Kidney (tissue), 14 donors: ENCODE data around the gene CGRRF1. TPM values are rescaled to one million over a fixed set of nuclear protein-coding genes. Genes with fewer than 3 reads are reported as not detected.

Source experiments
- DNase-seq, 5 donors: peaks; one replicate each; pipeline ENCODE4 v3.0.0-alpha.2; 2013 to 2020
- FAIRE-seq: peaks from 2 replicates; lab custom pipeline; 2012; peaks lifted over from hg19 to GRCh38; lab: Jason Lieb, UNC
- H3K27ac ChIP-seq, 2 donors: one replicate each; pipeline ENCODE4 v1.7.0; 2013; ENCODE audit warnings: low read depth in 2 of 2, low read length in 2 of 2, inconsistent platforms in 1 of 2
- H3K27me3 ChIP-seq: one replicate; pipeline ENCODE4 v1.7.1; 2013; ENCODE audit warnings: low read length, inconsistent platforms; ENCODE audit not compliant: control insufficient read depth, insufficient read depth
- H3K36me3 ChIP-seq, 3 donors: one replicate each; pipeline versions ENCODE4 v1.7.0 to v1.7.1; 2013; ENCODE audit warnings: low read length in 3 of 3, control low read depth in 1 of 3, inconsistent platforms in 1 of 3; ENCODE audit not compliant: insufficient read depth in 3 of 3, control insufficient read depth in 2 of 3
- H3K4me1 ChIP-seq, 3 donors: one replicate each; pipeline versions ENCODE4 v1.7.0 to v1.7.1; 2013; ENCODE audit warnings: low read length in 3 of 3, inconsistent platforms in 1 of 3, low read depth in 1 of 3; ENCODE audit not compliant: control insufficient read depth in 2 of 3, insufficient read depth in 2 of 3
- H3K4me3 ChIP-seq, 3 donors: one replicate each; pipeline versions ENCODE4 v1.7.0 to v1.8.1; 2013; ENCODE audit warnings: low read length in 3 of 3, control low read depth in 1 of 3, inconsistent platforms in 1 of 3
- H3K9ac ChIP-seq, 3 donors: one replicate each; pipeline versions ENCODE4 v1.7.0 to v1.7.1; 2013; ENCODE audit warnings: low read length in 3 of 3, control low read depth in 1 of 3, inconsistent platforms in 1 of 3
- H3K9me3 ChIP-seq, 3 donors: one replicate each; pipeline versions ENCODE4 v1.7.0 to v1.7.1; 2013; ENCODE audit warnings: low read length in 3 of 3, control low read depth in 1 of 3, inconsistent platforms in 1 of 3; ENCODE audit not compliant: control insufficient read depth in 2 of 3, insufficient read depth in 1 of 3
- intact Hi-C: fragments of 100-400 bp; cut with DNase I; formaldehyde crosslinking; loops from one replicate; pipeline ENCODE4 v1.11.1; 2022
- polyA plus RNA-seq: library from polyadenylated mRNA; stranded (reverse); fragments of 350-450 nt; fragmentation: Illumina TruSeq; extraction: RNeasy Lipid Tissue Mini Kit (QIAGEN cat#74804); gene quantifications from one replicate; pipeline ENCODE4 v1.2.3, GENCODE V29; 2014; ENCODE audit warnings: low read depth, low replicate concordance; ENCODE audit not compliant: insufficient read depth
- total RNA-seq: library from RNA; stranded (reverse); fragmentation: NEBNext Ultra II Directional; extraction: Animal tissue kit (Norgen Biotek cat#: 25700); gene quantifications from one replicate; pipeline ENCODE4 v1.2.1, GENCODE V29; 2021
- TF ChIP-seq, protein P1 (sequence below): IDR thresholded peaks from 3 replicates; pipeline ENCODE4 v1.5.1; 2012; ENCODE audit warnings: mild to moderate bottlenecking, moderate library complexity, borderline replicate concordance; ENCODE audit not compliant: insufficient read depth; ENCODE audit errors: extremely low read depth
- donor health status: control.
- donor health status: control.
- donor health status: control.
- donor health status: control.
- donor health status: control.
- donor health status: DM: yes; HTN: yes; CAD: no.
- donor health status: Normal renal cell carcinoma (clear cell type).

The CGRRF1 gene
- total and polyA plus RNA-seq, 2 donors from 2014 or later = 19.6 to 26.2 TPM

DNA sequence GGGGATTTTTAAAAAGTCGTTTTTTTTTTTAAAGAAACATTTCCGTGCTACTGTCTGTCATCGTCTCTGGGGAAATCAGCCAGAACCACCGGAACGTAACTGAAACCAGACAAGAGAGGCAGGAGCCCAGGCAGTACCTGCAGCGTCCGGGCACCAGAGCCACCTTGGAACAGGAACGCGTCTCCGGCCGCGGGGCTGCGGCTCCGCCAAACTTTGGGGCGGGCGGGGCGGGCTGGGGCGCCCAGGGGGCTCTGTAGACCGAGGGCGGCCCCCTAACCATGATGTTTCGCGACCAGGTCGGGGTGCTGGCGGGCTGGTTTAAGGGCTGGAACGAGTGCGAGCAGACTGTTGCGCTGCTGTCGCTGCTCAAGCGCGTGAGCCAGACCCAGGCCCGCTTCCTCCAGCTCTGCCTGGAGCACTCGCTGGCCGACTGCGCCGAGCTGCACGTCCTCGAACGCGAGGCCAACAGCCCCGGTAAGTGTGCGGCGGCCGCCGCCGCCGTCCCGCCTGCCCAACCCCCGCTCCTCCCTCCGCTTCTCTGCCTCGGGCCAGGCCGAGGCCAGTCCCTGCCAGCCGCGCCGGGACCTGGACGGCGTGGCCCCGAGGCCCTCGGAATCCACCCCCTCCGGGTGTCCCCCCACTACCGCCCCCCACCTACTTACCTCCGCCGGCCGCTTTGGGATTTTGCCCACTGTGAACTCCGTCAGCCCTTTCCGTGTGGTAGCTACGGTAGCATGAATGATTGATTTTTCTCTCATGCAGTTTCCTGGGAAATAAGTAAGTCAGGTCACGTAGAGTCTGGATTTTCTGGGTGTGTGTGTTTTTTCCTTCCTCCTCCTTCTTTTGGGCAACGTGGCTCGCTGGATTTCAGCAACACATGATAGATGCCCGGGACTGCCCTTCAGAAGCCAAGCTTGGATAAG is 58.2 kb downstream of the CGRRF1 start:
- Histone ChIP-seq H3K36me3 (no peaks in the 10 kb centered on the region), H3K27ac (peak overlapping the region; percentile 99), H3K9ac (peak overlapping the region; percentile 20 to 96 (median 63)), H3K27me3 (no peaks in the 10 kb centered on the region), H3K9me3 (no peaks in the 10 kb centered on the region), H3K4me1 (peaks cover 0 to 15% (median 4%) of the 10 kb centered on the region in 3 donors), H3K4me3 (peak overlapping the region; percentile 66 to 85 (median 66))
- intact Hi-C loops = loop anchor here (10.0 kb wide), 1 partner anchor 127 kb away; no protein-coding TSS in a partner anchor
- TF ChIP-seq, protein P1, sequence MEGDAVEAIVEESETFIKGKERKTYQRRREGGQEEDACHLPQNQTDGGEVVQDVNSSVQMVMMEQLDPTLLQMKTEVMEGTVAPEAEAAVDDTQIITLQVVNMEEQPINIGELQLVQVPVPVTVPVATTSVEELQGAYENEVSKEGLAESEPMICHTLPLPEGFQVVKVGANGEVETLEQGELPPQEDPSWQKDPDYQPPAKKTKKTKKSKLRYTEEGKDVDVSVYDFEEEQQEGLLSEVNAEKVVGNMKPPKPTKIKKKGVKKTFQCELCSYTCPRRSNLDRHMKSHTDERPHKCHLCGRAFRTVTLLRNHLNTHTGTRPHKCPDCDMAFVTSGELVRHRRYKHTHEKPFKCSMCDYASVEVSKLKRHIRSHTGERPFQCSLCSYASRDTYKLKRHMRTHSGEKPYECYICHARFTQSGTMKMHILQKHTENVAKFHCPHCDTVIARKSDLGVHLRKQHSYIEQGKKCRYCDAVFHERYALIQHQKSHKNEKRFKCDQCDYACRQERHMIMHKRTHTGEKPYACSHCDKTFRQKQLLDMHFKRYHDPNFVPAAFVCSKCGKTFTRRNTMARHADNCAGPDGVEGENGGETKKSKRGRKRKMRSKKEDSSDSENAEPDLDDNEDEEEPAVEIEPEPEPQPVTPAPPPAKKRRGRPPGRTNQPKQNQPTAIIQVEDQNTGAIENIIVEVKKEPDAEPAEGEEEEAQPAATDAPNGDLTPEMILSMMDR = no peak
- FAIRE-seq (no peak), DNase-seq (peak; percentile 66 to 90 (median 78))

DNA sequence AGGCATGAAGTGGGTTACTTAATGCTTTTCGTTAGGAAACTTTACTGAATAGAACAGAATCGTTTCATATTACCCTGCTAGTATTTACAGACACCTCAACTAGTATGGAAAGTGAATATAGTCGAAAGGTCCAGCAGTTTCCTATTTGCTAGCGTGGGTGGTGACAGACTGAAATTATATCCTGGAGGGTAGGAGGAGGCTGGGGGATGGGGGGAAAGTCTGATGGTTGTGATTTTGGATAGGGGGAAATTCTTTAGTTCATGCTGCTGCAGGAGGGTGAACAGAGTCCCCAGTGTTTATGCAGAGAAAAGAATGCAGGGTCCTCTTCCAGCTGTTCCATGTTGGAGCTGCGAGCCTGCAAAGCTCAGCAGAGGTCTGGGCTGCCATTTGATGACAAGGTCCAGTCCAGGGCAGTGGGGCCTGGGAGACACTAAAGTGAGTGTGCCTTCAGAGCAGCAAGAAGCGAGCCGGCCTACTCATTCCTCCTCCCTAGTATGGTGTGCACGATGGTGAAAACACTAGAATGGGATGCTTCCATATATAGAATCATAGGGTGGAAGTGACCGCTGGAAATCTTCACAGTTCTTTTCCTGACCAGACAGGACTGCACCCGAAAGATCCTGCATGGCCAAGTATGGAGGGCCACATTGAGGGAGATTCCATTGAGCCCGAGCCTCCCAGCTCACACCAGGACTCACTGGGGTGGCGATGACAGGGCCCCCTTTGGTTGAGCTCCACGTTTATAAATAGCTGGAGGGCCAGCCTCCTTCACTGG is 59.3 kb downstream of the CGRRF1 start:
- Histone ChIP-seq H3K27ac (no peak overlapping the region), H3K9ac (peak overlapping the region in 2 of 3 donors; percentile 31 to 34), H3K4me1 (peaks cover 0 to 15% (median 4%) of the 10 kb centered on the region in 3 donors), H3K4me3 (peak overlapping the region in 2 of 3 donors; percentile 8 to 46), H3K36me3 (no peaks in the 10 kb centered on the region), H3K27me3 (no peaks in the 10 kb centered on the region), H3K9me3 (no peaks in the 10 kb centered on the region)
- intact Hi-C loops = loop anchor here (10.0 kb wide), 1 partner anchor 126 kb away; no protein-coding TSS in a partner anchor
- DNase-seq (peak; percentile 46 to 75 (median 63)), FAIRE-seq (no peak)
- TF ChIP-seq, protein P1 = no peak

DNA sequence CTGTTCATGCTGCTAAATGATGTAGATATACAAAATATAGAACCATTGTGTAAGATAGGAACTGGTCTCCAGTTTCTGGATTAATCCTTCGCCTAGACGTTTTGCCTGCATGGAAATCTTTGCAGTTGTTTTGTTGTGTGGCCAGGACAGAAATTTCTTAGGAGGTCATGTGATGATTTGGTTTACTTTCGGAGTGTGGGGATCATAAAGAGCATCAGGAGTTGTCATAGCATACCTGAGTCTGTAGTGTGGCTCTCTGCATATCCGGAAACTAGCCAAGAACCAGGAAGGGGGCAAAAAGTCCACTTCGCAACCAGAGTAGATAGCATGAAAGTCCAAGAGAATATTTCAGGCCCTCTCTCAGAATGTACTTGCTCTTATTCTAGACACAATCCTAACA is 60.3 kb downstream of the CGRRF1 start:
- no peaks in the 10 kb centered on the region for H3K9me3 ChIP-seq
- H3K9ac ChIP-seq = no peak overlapping the region
- H3K36me3 ChIP-seq = peaks cover 0 to 2% (median 0%) of the 10 kb centered on the region in 3 donors
- peaks cover 0 to 9% (median 0%) of the 10 kb centered on the region in 3 donors for H3K4me1 ChIP-seq
- intact Hi-C loops = no loop called here
- no peak overlapping the region for H3K27ac ChIP-seq
- no peak for FAIRE-seq
- TF ChIP-seq, protein P1 = no peak
- no peak for DNase-seq
- H3K4me3 ChIP-seq = no peak overlapping the region
- no peaks in the 10 kb centered on the region for H3K27me3 ChIP-seq
